ENCODE measurements around the gene AVEN.

The AVEN gene

GRCh38 chr15:33844186-33844585 lies 194.8 kb downstream of the AVEN start:
- no peak overlapping the region for H3K4me2 ChIP-seq (ENCODE audit: low read depth, low read length, poor library complexity, severe bottlenecking)
- TF ChIP-seq EZH2phosphoT487 (IDR thresholded peaks at IDR 0.05; ENCODE audit: borderline replicate concordance), result no peak
- TF ChIP-seq, protein P1, sequence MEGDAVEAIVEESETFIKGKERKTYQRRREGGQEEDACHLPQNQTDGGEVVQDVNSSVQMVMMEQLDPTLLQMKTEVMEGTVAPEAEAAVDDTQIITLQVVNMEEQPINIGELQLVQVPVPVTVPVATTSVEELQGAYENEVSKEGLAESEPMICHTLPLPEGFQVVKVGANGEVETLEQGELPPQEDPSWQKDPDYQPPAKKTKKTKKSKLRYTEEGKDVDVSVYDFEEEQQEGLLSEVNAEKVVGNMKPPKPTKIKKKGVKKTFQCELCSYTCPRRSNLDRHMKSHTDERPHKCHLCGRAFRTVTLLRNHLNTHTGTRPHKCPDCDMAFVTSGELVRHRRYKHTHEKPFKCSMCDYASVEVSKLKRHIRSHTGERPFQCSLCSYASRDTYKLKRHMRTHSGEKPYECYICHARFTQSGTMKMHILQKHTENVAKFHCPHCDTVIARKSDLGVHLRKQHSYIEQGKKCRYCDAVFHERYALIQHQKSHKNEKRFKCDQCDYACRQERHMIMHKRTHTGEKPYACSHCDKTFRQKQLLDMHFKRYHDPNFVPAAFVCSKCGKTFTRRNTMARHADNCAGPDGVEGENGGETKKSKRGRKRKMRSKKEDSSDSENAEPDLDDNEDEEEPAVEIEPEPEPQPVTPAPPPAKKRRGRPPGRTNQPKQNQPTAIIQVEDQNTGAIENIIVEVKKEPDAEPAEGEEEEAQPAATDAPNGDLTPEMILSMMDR (conservative IDR thresholded peaks at IDR 0.05; ENCODE audit: low read length), result no peak

GRCh38 chr15:33840615-33841014 lies 198.4 kb downstream of the AVEN start:
- TF ChIP-seq, protein P1 (conservative IDR thresholded peaks at IDR 0.05; ENCODE audit: low read length), result no peak
- TF ChIP-seq EZH2phosphoT487 (IDR thresholded peaks at IDR 0.05; ENCODE audit: borderline replicate concordance), result no peak
- no peaks in the 10 kb centered on the region for H3K79me2 ChIP-seq (ENCODE audit: insufficient read depth, low read length)
- no peak overlapping the region for H2AFZ ChIP-seq (ENCODE audit: low read length)
- H3K36me3 ChIP-seq (ENCODE audit: insufficient read depth, low read length), result no peaks in the 10 kb centered on the region
- H3K27me3 ChIP-seq (ENCODE audit: insufficient read depth, low read length, poor library complexity, severe bottlenecking), result no peaks in the 10 kb centered on the region
- H3K9me3 ChIP-seq (ENCODE audit: insufficient read depth, low read depth, low read length), result no peaks in the 10 kb centered on the region
- no peaks in the 10 kb centered on the region for H4K20me1 ChIP-seq (ENCODE audit: insufficient read depth, low read length, poor library complexity, severe bottlenecking)
- no peak overlapping the region for H3K4me3 ChIP-seq (ENCODE audit: low read length, poor library complexity, severe bottlenecking)
- no peaks in the 10 kb centered on the region for H3K4me1 ChIP-seq (ENCODE audit: insufficient read depth, low read length, poor library complexity, severe bottlenecking)
- no peaks in the 10 kb centered on the region for H3F3A ChIP-seq (ENCODE audit: low read depth)
- H3K4me2 ChIP-seq (ENCODE audit: low read depth, low read length, poor library complexity, severe bottlenecking), result no peak overlapping the region
- H3K9ac ChIP-seq (ENCODE audit: low read depth, low read length, poor library complexity, severe bottlenecking), result no peak overlapping the region
- no peaks in the 10 kb centered on the region for H3K9me2 ChIP-seq (replicated peaks; ENCODE audit: low read depth, low read length)

More at GRCh38 chr15:33844186-33844585, 194.8 kb downstream of the AVEN start:
- no peaks in the 10 kb centered on the region for H3K36me3 ChIP-seq (ENCODE audit: insufficient read depth, low read length)
- H3F3A ChIP-seq (ENCODE audit: low read depth), result no peaks in the 10 kb centered on the region
- H3K9ac ChIP-seq (ENCODE audit: low read depth, low read length, poor library complexity, severe bottlenecking), result no peak overlapping the region
- no peaks in the 10 kb centered on the region for H3K9me3 ChIP-seq (ENCODE audit: insufficient read depth, low read depth, low read length)
- H2AFZ ChIP-seq (ENCODE audit: low read length), result no peak overlapping the region
- no peak overlapping the region for H3K4me3 ChIP-seq (ENCODE audit: low read length, poor library complexity, severe bottlenecking)
- H3K79me2 ChIP-seq (ENCODE audit: insufficient read depth, low read length), result no peaks in the 10 kb centered on the region
- no peaks in the 10 kb centered on the region for H3K4me1 ChIP-seq (ENCODE audit: insufficient read depth, low read length, poor library complexity, severe bottlenecking)
- H4K20me1 ChIP-seq (ENCODE audit: insufficient read depth, low read length, poor library complexity, severe bottlenecking), result no peaks in the 10 kb centered on the region
- H3K9me2 ChIP-seq (replicated peaks; ENCODE audit: low read depth, low read length), result no peaks in the 10 kb centered on the region
- H3K27me3 ChIP-seq (ENCODE audit: insufficient read depth, low read length, poor library complexity, severe bottlenecking), result no peaks in the 10 kb centered on the region

GRCh38 chr15:33839540-33839939 lies 199.5 kb downstream of the AVEN start:
- no peaks in the 10 kb centered on the region for H3K9me2 ChIP-seq (replicated peaks; ENCODE audit: low read depth, low read length)
- no peaks in the 10 kb centered on the region for H3K4me1 ChIP-seq (ENCODE audit: insufficient read depth, low read length, poor library complexity, severe bottlenecking)
- H3K79me2 ChIP-seq (ENCODE audit: insufficient read depth, low read length), result no peaks in the 10 kb centered on the region
- no peaks in the 10 kb centered on the region for H3K27me3 ChIP-seq (ENCODE audit: insufficient read depth, low read length, poor library complexity, severe bottlenecking)
- H4K20me1 ChIP-seq (ENCODE audit: insufficient read depth, low read length, poor library complexity, severe bottlenecking), result no peaks in the 10 kb centered on the region
- no peak overlapping the region for H2AFZ ChIP-seq (ENCODE audit: low read length)
- H3K9me3 ChIP-seq (ENCODE audit: insufficient read depth, low read depth, low read length), result no peaks in the 10 kb centered on the region
- H3K36me3 ChIP-seq (ENCODE audit: insufficient read depth, low read length), result no peaks in the 10 kb centered on the region
- H3K4me2 ChIP-seq (ENCODE audit: low read depth, low read length, poor library complexity, severe bottlenecking), result no peak overlapping the region
- H3K4me3 ChIP-seq (ENCODE audit: low read length, poor library complexity, severe bottlenecking), result no peak overlapping the region
- no peaks in the 10 kb centered on the region for H3F3A ChIP-seq (ENCODE audit: low read depth)
- no peak for TF ChIP-seq EZH2phosphoT487 (IDR thresholded peaks at IDR 0.05; ENCODE audit: borderline replicate concordance)
- TF ChIP-seq, protein P1 (conservative IDR thresholded peaks at IDR 0.05; ENCODE audit: low read length), result no peak
- no peak overlapping the region for H3K9ac ChIP-seq (ENCODE audit: low read depth, low read length, poor library complexity, severe bottlenecking)
